CD4-positive, alpha-beta T cell treated with Interleukin-15 for 1 hour (primary cell): ENCODE results near the gene MUC5B.

ENCODE experiments used
- DNase-seq: peaks from one replicate; pipeline ENCODE4 v3.0.0-alpha.2; 2020

Gene MUC5B

GRCh38 chr11:1269957-1270356 is 47.1 kb downstream of the MUC5B start:
- no peak for DNase-seq

GRCh38 chr11:1270476-1270875 is 47.6 kb downstream of the MUC5B start:
- DNase-seq = no peak

- no peak for DNase-seq
Observed at GRCh38 chr11:1271002-1271401, 48.1 kb downstream of the MUC5B start.

GRCh38 chr11:1271406-1271805 is 48.5 kb downstream of the MUC5B start:
- DNase-seq = no peak

- DNase-seq = no peak
Observed at GRCh38 chr11:1271927-1272326, 49.1 kb downstream of the MUC5B start.

GRCh38 chr11:1272531-1272930 is 49.7 kb downstream of the MUC5B start:
- DNase-seq = no peak

- no peak for DNase-seq
Observed at GRCh38 chr11:1274501-1274900, 51.6 kb downstream of the MUC5B start.

- no peak for DNase-seq
Observed at GRCh38 chr11:1275021-1275420, 52.2 kb downstream of the MUC5B start.

GRCh38 chr11:1276041-1276790 is 53.4 kb downstream of the MUC5B start:
- no peak for DNase-seq

GRCh38 chr11:1276866-1277615 is 54.2 kb downstream of the MUC5B start:
- no peak for DNase-seq

GRCh38 chr11:1277936-1278512 is 55.2 kb downstream of the MUC5B start:
- no peak for DNase-seq

- DNase-seq = no peak
Observed at GRCh38 chr11:1278766-1279673, 56.2 kb downstream of the MUC5B start.

- no peak for DNase-seq
Observed at GRCh38 chr11:1279674-1280055, 56.8 kb downstream of the MUC5B start.

- DNase-seq = no peak
Observed at GRCh38 chr11:1280116-1281035, 57.5 kb downstream of the MUC5B start.

- no peak for DNase-seq
Observed at GRCh38 chr11:1281326-1281973, 58.6 kb downstream of the MUC5B start.

GRCh38 chr11:1281974-1282365 is 59.1 kb downstream of the MUC5B start:
- DNase-seq = no peak

GRCh38 chr11:1283091-1283511 is 60.2 kb downstream of the MUC5B start:
- no peak for DNase-seq

GRCh38 chr11:1283906-1284305 is 61.0 kb downstream of the MUC5B start:
- DNase-seq = no peak

GRCh38 chr11:1285316-1285744 is 62.5 kb downstream of the MUC5B start:
- DNase-seq = no peak

GRCh38 chr11:1285876-1286275 is 63.0 kb downstream of the MUC5B start:
- DNase-seq = no peak

- no peak for DNase-seq
Observed at GRCh38 chr11:1287928-1288327, 65.1 kb downstream of the MUC5B start.
